Measurements from ENCODE around the gene KDELR1.
"Not testable (repeated sequence)": the region's sequence is repeated elsewhere in the genome, so short reads cannot be mapped to it uniquely, and the experiment has no call there.

Gene KDELR1

DNA sequence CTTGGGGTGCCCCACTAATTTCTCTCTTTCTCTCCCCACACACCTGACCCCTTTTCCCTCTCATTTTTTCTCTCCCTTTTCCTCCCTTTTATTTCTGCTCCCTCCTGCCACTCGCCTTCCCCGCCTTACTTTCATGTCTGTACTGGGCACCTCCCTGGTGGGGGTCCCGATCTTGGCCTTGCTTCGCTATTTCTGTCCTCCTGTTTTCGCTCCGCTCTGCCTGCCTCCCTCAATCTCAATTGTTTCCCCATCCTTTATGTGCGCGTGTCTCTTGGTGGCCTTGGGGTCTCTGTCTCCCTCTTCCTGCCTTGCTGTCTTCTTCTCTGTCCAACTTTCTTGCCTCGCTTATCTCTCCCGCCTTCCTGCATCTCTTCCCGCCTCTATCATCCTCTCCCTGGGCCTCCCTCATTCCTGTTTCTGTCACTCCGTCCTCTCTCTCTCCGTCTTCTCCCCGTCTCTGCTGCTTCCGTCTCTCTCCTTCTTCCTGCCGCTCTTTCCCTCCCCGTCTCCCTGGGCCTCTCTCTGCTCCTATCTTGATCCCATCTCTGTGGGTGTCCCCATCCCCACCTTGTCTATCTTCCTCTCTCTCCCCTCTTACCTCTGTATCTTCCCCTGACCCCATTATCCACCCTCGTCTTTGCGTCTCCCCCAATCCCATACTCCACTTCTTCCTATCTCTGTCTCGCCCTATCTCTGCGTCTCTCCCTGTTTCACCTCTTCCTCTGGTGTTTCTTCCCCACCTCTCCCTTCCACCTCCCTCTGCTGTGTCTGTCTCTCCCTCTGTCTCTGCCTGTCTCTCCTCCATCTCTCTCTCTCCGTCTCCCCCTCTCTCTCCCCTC is 6.1 kb upstream of the KDELR1 start:
- no peak for DNase-seq

DNA sequence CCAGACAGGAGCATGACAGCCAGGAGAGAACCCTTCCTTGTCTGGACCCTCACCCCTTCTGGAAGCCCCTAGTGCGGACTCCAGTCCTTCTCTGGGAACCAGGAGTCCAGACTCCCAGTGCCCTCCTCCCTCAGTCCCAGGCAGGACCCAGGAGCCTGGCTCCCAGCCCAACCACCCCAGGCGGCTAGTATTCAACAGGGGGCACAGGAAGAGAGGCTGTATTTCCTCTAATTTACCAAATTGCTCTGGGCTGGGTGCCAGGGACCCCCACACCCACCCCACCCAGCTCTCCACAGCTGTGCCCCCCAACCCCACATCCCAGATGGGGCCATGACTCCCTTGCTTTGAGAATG is 5.4 kb upstream of the KDELR1 start:
- DNase-seq = no peak

DNA sequence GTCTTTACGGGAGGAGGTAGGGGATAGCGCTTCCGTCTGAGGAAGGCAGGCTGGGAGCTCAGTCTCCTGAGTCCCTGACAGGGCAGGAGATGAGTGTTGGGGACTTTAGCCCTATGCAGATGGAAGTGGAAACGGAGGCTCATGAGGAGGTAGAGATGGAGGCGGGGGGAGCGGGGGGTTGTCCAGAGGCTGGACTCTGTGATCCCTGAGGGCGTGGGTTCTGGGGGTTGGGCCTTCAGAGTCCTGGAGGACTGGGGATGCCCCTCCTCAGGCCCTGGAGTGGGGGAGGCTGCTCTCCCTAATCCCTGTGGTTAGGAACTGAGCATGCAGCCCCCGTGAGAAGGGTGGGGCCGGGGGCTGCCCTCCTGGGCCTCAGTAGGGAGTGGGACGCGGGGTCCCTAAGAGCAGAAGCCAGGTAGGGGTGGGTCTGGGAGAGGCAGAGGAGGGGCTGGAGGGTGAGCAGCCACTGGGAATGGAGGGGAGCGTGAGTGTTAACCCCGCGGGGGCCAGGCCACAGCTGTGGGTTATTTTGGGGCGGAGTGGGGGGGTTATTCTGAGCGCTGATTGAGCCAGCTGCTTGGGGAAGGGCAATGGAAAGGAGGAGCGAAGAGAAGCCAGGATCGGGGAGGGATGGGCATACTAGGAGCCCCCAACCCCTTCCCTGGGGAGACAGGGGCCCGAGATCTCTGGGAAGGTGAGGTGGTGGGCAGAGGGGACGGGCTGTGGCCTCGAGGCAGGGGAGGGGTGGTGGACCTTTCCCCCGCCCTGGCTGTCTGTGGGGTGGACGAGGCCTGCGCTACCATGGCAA is 4.9 kb upstream of the KDELR1 start:
- DNase-seq = no peak

DNA sequence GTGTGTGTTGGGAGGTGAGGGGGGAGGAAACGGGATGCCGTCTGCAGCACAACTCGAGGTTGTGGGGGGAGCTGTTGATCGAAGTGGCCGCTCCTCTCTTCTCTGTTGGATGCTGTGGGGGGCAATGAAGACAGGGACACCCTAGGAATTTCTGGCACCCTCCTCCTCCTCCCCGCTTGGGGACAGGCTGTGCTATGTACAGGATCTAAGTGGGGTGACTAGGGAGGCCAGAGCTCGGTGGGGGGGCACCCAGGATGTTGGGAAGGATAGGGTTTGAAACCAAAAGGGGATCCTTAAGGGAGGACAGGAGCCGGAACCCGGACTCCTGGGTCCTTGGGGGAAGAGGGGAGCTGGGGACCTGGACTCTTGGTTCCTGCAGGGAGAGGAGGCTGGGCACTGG is 4.1 kb upstream of the KDELR1 start:
- DNase-seq = no peak

DNA sequence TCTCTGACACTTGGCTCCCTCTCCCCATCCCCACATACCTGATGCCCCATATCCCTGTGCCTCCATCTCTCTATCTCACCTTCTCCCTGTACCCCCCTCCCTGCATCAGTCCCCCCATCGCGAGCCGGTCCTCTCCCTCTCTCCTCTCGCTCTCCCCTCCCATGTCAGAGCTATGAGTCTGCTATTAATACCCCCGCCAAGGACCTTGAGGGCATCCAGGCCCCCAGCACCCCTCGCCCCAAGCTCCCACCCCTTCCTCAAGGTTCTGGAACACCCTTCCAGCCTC is 3.8 kb upstream of the KDELR1 start:
- no peak for DNase-seq

DNA sequence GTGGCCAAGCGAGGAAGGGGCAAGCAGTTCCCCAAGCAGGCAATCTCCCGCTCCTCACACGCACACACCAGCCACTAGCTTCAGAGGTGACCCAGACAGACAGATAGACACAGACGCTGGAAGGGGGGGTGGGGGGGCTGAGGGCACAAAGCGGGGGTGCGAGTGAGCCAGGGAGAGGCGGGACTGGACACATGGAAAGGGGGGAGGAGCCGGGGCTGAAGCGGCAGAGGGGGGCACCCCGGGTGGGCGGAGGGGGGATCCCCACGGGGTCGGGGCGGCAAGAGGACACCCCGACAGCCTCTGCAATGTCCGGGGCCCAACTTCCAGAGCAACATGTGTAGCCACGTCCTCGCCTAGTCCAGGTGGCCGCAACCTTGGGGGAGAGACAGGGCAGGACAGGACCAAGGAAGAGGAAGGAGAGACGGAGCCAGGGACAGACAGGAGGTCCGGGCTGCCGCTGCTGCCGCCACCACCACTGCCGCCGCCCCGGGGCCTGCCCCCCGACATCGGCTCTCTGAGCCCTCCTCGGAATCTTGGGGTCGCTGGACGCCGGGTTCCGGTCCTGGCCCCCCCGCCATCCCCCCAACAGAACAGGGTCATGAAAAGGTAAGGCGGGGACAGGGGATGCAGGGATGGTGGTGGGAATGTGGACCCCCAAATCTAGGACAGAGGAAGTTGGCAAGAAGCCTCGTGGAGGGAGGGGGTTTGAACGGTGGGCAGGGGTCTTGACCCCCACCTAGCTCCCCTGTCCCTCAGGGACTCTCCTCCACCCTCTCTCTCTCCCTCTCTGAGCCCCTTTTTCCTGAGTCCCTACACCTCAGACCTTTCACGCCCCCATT is 3.2 kb upstream of the KDELR1 start:
- DNase-seq = no peak

DNA sequence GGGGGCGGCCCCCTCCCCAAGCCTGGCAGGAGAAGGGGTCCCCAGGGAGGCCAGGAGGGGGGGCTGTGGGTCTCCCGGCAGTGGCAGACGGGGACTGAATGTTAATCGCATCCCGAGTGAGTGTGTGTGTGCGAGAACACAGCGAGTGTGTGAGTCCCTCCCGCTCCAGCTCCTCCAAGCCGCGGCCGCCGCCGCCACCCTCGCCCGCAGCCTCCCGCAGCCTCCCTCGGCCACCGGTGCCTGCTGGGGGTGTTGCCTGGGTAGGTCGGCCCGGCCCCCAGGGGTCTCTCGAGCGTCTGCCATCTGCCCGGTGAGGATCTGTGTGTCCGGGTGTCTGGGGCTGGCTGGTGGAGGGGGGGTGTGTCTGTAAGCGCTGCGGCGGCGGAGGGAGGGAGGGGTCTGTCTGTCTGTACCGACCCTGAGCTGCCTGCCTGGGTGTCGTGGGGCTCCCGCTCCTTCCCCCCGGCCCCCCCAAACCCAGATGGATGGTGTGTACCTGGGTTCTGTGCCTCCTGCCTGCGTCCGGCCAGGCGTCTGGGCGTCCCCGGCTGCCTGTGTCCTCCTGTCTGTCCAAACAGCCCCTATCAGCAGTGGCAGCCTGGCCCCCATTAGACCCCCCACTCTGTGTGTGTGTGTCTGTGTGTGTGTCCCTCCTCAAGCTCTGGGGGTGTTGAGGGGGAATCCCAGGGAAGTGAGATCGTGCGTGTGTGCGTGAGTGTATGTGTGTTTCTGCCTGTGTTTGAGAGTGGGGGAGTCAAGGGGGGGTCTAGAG is 2.4 kb upstream of the KDELR1 start, which contains the start of gene GRIN2D:
TSS of gene GRIN2D (plus strand) at position 110 of the 772 bp plus-strand sequence. CDS start 4,725 bp downstream, outside the sequence.
- no peak for DNase-seq

DNA sequence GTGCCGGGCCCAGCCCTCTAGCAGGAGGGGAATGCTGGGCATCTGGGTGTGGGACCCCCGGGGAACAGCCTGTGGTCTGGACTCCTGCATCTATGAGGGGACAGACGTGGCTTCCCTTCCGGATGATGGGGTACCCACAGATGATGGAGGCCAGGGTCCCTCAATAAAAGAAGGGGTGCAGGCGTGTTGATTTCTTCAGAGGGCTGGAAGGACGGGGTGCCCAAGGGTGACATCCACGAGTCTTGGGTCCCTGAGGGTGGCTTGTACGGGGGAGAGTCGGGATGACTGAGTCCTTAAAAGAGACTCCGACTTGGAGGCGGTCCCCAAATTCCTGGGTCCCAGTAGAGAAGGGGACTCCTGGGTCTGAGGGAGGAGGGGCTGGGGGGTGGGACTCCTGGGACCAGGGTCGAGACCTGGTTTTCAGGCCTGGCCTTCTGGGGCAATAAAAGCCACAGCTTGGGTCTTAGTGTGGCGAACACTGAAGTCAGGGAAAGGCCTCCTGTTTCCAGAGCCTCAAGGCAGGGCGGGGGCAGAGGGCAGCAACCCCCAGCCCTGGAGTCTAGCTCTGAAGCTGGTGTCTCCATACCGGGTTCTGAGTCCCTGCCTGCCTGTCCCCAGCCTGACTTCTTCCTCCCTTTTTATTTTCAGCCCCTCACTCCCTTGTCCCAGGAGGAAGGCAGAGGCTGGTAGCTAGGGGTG is 1.7 kb upstream of the KDELR1 start:
- DNase-seq = no peak

DNA sequence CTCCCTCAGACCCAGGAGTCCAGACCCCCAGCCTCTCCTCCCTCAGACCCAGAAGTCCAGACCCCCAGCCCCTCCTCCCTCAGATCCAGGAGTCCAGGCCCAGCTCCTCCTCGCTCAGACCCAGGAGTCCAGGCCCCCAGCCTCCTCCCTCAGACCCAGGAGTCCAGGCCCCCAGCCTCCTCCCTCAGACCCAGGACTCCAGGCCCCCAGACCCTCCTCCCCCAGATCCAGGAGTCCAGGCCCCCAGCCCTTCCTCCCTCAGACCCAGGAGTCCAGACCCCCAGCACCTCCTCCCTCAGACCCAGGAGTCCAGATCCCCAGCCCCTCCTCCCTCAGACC is 624 bp upstream of the KDELR1 start:
- not testable (repeated sequence) for DNase-seq

DNA sequence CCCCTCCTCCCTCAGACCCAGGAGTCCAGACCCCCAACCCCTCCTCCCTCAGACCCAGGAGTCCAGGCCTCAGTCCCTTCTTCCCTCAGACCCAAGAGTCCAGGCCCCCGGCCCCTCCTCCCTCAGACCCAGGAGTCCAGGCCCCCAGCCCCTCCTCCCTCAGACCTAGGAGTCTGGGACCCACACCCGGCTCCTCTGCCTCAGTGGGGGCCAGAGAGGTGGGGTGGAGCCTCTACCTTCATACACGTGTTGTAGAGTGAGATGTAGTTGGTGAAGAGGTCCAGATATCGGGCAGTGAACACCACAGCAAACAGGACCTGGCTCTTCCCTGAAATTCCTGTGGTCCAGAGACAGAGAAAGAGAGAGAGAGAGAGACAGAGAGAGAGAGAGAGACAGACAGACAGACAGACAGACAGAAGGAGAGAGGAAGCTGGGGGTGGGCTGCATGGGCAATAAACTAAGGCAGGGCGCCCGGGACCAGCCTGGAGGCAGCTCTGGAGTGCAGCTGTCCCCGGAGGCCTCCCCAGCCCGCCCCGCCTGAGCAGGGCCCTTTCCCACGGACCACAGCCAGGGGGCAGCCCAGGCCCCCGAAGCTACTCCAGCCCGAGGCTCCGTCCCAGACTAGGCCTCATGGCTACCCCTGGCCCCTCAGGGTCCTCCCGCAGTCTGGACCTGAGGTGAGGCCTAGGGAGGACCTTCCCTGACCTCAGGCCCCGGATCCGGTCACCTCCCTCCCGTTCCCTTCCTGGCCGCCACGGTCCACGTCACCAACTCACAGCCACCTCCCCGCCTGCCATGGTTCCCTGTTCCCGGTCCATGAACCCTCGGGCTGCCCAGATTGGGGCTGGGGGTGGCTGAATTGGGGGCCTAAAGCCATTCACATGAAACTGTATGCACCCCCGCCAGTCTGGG is 907 bp downstream of the KDELR1 start:
- DNase-seq = peak; percentile 27

DNA sequence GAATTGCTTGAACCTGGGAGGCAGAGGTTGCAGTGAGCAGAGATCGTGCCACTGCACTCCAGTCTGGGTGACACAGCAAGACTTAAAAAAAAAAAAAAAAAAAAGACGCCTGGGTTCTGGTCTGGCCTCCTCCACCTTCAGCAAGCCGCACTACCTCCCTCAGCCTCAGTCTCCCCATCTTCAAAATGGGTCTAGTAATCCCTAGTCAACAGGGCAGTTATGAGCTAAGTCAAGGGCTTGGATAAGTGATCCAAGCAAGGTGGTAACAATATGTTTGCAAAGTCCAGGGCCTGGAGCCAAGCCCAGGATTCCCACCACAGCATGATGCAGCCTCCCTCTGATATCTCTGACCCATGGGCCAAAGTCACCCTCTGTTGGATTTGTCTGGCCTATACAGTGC is 4.4 kb downstream of the KDELR1 start:
- no peak for DNase-seq

DNA sequence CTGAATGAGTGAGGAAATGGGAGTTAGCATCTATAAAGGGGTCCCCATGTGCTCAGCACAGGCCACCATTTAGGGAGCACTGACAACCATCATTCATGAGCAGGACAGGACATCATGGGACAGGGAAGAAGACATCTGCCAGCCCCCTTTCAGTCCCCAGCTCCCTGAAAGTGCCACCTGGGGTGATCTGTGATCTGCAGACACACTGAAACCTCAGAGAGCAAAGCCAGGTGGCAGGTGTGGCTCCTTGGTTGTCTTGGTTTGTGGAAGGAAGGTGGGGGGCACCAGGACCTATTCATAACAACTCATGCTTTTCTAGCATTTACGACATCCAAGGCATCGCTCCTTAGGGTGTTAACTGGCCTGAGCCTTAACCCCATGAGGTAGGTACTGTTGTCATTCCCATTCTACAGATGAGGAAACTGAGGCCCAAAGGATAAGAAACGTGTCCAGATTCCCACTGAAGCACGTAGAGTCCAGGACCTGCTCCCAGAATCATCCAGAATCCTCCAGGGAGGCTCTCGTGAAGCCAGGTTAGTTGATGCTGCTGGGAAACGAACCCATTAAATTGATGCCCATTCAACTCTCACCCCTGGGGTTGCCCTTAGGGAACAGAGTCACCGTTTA is 5.8 kb downstream of the KDELR1 start:
- DNase-seq = no peak

DNA sequence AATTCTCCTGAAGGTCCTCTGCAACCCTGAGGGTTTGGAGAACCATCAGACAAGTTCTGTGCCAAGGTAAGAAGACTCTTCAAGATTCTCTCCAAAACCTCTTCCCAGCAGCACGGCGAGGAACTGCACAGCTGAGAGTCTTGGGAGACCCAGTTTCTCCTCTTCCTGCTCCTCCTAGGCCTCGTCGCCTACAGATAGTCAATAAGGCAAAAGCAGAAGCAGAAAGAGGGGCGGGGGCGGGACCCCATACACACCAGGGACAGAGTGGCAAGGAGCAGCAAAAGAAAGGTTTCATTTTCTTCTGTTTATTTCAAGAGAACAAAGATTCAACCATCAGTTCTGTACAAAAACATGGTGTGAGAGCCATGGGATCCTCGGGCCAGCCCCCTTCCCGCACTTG is 9.1 kb downstream of the KDELR1 start:
- no peak for DNase-seq

DNA sequence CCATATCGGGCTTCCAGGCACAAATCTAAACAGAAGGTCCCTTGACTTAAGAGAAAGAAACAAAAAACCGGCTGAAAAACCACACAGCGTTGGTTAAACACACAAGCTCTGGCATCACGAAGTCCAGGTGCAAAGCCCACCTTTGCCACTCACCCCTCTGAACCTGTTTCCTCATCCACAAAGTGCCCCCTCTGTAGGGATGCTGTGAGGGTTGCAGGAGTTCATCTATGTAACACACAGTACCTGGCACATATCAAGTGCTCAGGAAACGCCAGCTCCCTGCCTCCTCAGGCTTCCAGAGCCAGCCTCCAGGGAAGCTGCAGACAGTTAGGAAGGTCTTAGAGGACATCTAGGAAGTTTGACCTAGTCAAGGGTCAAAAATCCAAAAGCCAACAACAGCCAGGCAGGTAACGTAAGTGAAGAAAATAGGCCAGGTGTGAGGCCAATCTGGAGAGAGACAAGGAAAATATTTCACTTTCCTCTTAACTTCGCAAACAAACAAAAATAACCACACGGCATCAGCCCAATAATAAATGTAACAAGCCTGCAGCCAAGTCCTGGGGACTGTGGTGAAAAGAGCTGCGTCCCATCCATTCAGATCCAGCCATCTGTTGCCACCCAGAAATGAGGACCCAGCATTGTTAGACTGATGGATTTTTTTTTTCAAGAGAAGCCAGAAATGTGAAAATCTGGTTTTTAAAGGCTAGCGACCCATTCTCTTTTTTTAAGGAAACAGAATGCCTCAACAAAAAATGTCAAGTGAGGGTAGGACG is 10.0 kb downstream of the KDELR1 start:
- no peak for DNase-seq

DNA sequence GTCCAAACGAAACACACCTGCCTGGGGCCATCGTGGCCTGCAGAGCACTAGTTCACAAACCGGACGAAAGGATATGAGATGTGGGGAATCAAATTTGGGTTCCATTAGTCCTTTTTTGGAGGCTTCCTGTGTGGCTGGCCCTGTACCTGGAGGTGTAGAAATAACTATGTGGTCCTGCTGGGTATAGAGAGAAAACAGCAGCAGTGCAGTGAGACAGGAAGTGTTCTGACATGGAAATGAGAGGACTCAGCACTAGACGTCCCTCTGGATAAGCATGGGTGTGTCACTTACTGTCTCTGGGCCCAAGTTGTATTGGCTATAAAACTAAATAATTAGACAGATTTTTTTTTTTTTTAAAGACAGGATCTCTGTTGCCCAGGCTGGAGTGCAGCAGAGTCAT is 12.3 kb downstream of the KDELR1 start:
- DNase-seq = no peak

DNA sequence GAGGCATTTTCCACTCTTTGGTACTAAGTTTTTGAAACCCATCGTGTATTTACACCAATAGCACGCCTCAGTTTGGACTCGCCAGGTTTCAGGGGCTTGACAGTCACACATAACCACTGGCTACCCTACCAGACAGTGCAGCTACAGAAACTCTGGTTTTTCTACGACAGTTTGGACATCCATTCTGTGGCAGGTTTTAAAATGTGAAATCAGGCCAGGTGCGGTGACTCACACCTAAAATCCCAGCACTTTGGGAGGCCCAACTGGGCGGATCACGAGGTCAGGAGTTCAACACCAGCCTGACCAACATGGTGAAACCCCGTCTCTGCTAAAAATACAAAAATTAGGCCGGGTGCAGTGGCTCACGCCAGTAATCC is 13.2 kb downstream of the KDELR1 start:
- DNase-seq = no peak

DNA sequence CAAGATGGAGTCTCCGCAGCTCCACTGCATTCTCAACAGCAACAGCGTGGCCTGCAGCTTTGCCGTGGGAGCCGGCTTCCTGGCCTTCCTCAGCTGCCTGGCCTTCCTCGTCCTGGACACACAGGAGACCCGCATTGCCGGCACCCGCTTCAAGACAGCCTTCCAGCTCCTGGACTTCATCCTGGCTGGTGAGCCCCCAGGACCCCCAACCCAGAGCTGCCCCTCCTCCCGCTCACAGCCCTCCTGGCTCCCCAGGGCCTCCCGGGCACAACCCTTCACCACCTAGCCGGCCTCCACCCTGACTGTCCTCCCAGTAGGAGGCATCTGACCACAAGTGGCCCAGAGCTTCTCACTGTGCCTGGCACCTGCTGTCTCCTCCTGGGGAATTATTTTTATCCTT is 17.8 kb downstream of the KDELR1 start:
- no peak for DNase-seq

DNA sequence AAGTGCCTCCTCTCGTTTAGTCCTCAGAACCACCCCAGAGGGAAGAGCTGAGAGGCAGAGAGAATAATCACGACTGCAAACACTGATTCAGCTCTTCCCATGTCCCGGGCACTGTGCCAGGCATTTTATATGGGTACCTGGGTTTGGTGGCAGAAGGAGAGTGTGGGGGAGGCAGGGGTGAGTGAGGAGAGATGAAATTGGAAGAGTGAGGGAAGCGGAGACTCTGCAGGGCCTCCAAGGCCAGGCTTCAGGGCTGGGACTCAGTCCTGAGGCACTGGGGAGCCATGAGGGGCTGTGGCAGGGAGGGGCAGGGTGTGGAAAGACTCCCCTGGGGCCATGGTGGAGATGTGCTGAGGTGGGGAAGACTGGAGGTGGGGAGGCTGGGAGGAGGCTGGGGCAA is 18.4 kb downstream of the KDELR1 start:
- no peak for DNase-seq

DNA sequence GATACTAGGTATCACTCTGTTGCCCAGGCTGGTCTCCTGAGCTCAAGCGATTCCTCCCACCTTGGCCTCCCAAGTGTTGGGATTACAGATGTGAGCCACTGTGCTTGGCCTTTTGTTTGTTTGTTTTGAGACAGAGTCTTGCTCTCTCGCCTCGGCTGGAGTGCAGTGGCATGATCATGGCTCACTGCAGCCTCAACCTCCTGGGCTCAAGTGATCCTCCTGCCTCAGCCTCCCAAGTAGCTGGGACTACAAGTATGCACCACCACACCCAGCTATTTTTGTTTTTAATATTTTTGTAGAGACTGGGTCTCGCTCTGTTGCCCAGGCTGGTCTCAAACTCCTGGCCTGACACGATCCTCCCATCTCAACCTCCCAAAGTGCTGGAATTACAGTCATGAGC is 19.6 kb downstream of the KDELR1 start:
- not testable (repeated sequence) for DNase-seq

DNA sequence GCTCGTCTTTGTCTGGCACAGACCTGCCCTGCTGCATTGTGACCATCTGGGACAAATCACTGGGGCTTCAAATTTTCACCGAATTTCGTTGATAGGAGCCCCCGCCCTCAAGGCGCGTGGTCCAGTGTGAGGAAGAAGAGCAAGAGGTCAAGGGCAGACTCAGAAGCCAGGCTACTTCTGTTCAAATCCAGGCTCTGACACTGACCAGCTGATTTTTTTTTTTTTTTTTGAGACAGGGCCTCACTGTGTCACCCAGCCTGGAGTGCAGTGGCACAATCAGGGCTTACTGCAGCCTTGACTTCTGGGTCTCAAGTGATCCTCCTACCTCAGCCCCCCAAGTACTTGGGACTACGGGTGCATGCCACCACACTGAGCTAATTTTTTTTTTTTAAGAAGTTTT is 20.0 kb downstream of the KDELR1 start:
- no peak for DNase-seq

Measured in GF-D8 (cell line).